HL-60 (cell line): ENCODE measurements around the gene GABRR1.

Experiments used
- DNase-seq, 2 experiments: peaks; one replicate each; pipeline ENCODE4 v3.0.0-alpha.2; 2010 to 2020; ENCODE audit warnings: low read depth in 1 of 2, low spot score in 1 of 2
- H3K27ac ChIP-seq: fragments of 250-450 bp; sonication (Bioruptor Pico); replicated peaks from 2 replicates; pipeline ENCODE4 v1.5.1; 2020; ENCODE audit warnings: mild to moderate bottlenecking, moderate library complexity
- H3K27me3 ChIP-seq: fragments of 250-450 bp; sonication (Bioruptor Pico); 2 replicates; pipeline ENCODE4 v1.5.1; 2021; ENCODE audit warnings: mild to moderate bottlenecking, moderate library complexity; ENCODE audit not compliant: insufficient read depth, poor library complexity, severe bottlenecking
- H3K4me3 ChIP-seq: replicated peaks from 2 replicates; pipeline ENCODE4 v1.5.1; 2011; ENCODE audit warnings: mild to moderate bottlenecking, control low read depth, low read length; ENCODE audit not compliant: insufficient read depth
- GABPA ChIP-seq: IDR thresholded peaks from 2 replicates; pipeline ENCODE4 v1.6.1; 2012; ENCODE audit warnings: low read depth
- POLR2AphosphoS5 ChIP-seq: IDR thresholded peaks from 2 replicates; pipeline ENCODE4 v1.6.1; 2012; ENCODE audit warnings: low read depth
- SPI1 ChIP-seq: IDR thresholded peaks from 2 replicates; pipeline ENCODE4 v1.6.1; 2012; ENCODE audit warnings: low read depth, mild to moderate bottlenecking, borderline replicate concordance
- TF ChIP-seq, protein P1 (sequence below): IDR thresholded peaks from 2 replicates; pipeline ENCODE4 v1.6.1; 2012; ENCODE audit warnings: low read depth; ENCODE audit not compliant: insufficient replicate concordance
- TF ChIP-seq, protein P2 (sequence below): IDR thresholded peaks from one replicate; pipeline ENCODE4 v1.5.1; 2011; ENCODE audit warnings: low read length, control low read depth, inconsistent platforms; ENCODE audit not compliant: insufficient read depth

GABRR1 gene

DNA sequence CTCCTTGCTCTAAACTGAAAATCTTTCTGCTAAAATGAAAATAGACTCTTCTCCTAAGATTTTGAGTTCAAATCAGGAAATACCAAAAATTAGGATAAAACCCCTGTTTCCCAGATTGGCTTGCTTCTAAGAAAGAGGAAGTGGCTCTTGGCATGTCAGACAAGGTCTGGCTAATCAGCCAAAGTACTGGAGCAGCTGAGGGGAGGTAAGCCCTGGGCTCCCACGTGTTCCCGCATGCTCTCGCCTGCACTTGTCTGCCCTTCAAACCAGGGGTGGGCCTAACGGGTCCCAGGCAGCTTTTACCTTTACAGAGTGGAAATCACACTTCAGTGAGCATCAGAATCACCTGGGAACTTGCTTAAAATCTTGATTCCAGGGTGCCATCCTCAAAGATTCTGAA, 43.2 kb upstream of the GABRR1 start:
- no peaks in the 10 kb centered on the region for H3K27me3 ChIP-seq
- H3K27ac ChIP-seq, result peak overlapping the region; percentile 46
- peak; percentile 23 to 78 for DNase-seq
- TF ChIP-seq, protein P1, sequence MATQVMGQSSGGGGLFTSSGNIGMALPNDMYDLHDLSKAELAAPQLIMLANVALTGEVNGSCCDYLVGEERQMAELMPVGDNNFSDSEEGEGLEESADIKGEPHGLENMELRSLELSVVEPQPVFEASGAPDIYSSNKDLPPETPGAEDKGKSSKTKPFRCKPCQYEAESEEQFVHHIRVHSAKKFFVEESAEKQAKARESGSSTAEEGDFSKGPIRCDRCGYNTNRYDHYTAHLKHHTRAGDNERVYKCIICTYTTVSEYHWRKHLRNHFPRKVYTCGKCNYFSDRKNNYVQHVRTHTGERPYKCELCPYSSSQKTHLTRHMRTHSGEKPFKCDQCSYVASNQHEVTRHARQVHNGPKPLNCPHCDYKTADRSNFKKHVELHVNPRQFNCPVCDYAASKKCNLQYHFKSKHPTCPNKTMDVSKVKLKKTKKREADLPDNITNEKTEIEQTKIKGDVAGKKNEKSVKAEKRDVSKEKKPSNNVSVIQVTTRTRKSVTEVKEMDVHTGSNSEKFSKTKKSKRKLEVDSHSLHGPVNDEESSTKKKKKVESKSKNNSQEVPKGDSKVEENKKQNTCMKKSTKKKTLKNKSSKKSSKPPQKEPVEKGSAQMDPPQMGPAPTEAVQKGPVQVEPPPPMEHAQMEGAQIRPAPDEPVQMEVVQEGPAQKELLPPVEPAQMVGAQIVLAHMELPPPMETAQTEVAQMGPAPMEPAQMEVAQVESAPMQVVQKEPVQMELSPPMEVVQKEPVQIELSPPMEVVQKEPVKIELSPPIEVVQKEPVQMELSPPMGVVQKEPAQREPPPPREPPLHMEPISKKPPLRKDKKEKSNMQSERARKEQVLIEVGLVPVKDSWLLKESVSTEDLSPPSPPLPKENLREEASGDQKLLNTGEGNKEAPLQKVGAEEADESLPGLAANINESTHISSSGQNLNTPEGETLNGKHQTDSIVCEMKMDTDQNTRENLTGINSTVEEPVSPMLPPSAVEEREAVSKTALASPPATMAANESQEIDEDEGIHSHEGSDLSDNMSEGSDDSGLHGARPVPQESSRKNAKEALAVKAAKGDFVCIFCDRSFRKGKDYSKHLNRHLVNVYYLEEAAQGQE, result no peak
- TF ChIP-seq, protein P2, sequence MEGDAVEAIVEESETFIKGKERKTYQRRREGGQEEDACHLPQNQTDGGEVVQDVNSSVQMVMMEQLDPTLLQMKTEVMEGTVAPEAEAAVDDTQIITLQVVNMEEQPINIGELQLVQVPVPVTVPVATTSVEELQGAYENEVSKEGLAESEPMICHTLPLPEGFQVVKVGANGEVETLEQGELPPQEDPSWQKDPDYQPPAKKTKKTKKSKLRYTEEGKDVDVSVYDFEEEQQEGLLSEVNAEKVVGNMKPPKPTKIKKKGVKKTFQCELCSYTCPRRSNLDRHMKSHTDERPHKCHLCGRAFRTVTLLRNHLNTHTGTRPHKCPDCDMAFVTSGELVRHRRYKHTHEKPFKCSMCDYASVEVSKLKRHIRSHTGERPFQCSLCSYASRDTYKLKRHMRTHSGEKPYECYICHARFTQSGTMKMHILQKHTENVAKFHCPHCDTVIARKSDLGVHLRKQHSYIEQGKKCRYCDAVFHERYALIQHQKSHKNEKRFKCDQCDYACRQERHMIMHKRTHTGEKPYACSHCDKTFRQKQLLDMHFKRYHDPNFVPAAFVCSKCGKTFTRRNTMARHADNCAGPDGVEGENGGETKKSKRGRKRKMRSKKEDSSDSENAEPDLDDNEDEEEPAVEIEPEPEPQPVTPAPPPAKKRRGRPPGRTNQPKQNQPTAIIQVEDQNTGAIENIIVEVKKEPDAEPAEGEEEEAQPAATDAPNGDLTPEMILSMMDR, result no peak
- TF ChIP-seq GABPA, result no peak
- peak; percentile 99 for TF ChIP-seq SPI1
- TF ChIP-seq POLR2AphosphoS5, result no peak
- no peak overlapping the region for H3K4me3 ChIP-seq

- H3K4me3 ChIP-seq, result no peak overlapping the region
- TF ChIP-seq, protein P1, result no peak
- TF ChIP-seq, protein P2, result no peak
- TF ChIP-seq GABPA (no peak), SPI1 (no peak), POLR2AphosphoS5 (no peak)
- DNase-seq, result no peak
- H3K27me3 ChIP-seq, result no peaks in the 10 kb centered on the region
- no peak overlapping the region for H3K27ac ChIP-seq
These were observed 41.8 kb upstream of the GABRR1 start for GRCh38 chr6:89258912-89259311.

DNA sequence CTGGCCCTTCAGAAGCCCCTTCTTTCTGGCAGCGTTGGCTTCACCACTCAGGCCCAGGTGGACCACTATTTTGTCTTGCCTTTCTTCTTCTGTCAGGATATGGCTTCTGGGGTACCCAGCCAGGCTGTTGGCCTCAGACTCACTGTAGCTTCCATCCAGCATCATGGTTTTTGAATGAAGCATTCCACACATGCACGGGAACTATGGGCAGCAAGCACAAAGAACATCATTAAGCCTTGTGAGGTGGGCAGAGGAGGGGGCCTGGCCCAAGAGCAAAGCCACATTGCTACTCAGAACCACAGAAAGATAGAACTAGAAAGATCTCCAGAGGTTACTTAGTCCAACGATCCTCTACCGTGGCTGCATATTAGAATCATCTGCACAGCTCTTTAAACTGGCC, 40.6 kb upstream of the GABRR1 start:
- no peaks in the 10 kb centered on the region for H3K27me3 ChIP-seq
- TF ChIP-seq SPI1, result no peak
- no peak for TF ChIP-seq POLR2AphosphoS5
- DNase-seq, result no peak
- H3K4me3 ChIP-seq, result no peak overlapping the region
- no peak overlapping the region for H3K27ac ChIP-seq

DNA sequence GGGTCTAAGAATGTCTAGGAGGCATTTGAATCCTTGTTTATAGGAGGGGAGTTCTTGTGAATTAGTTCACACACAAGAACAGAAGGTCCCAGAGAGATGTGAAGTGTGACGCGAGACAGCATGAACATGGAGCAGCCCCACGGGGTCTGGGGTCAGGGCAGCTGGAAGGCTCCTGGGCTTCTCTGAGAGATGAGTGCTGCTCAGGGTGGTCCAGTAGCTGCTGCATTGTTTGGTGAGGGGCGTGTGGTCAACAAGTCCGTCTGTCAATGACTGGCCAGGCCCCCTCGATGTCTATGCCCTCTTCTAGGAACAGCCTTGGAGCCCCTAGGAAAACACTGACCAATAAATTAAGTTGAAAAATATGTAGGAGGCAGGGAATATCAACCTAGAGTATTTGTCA, 40.2 kb upstream of the GABRR1 start:
- H3K27me3 ChIP-seq, result no peaks in the 10 kb centered on the region
- H3K4me3 ChIP-seq, result no peak overlapping the region
- no peak for DNase-seq
- TF ChIP-seq, protein P1, result no peak
- TF ChIP-seq, protein P2, result no peak
- no peak overlapping the region for H3K27ac ChIP-seq
